T47D (cell line): ENCODE results near the gene SIRPA.
A peak's percentile ranks its signal among the peaks of the same experiment; 100 is the strongest.

Experiments used
- DNase-seq, 2 experiments: peaks; one replicate each; pipeline versions ENCODE4 v3.0.0 to v3.0.0-alpha.2; 2011 to 2012; ENCODE audit warnings: low read depth in 1 of 2, low spot score in 1 of 2
- JUND ChIP-seq: IDR thresholded peaks from 2 replicates; pipeline ENCODE4 v1.6.1; 2012; ENCODE audit warnings: low read depth
- in situ Hi-C: cut with HindIII; loops from 2 replicates; pipeline ENCODE4 v1.10.0; 2016; ENCODE audit warnings: low sequenced_read_pairs, low pct_unique_long_range_greater_than_20kb

SIRPA gene

DNA sequence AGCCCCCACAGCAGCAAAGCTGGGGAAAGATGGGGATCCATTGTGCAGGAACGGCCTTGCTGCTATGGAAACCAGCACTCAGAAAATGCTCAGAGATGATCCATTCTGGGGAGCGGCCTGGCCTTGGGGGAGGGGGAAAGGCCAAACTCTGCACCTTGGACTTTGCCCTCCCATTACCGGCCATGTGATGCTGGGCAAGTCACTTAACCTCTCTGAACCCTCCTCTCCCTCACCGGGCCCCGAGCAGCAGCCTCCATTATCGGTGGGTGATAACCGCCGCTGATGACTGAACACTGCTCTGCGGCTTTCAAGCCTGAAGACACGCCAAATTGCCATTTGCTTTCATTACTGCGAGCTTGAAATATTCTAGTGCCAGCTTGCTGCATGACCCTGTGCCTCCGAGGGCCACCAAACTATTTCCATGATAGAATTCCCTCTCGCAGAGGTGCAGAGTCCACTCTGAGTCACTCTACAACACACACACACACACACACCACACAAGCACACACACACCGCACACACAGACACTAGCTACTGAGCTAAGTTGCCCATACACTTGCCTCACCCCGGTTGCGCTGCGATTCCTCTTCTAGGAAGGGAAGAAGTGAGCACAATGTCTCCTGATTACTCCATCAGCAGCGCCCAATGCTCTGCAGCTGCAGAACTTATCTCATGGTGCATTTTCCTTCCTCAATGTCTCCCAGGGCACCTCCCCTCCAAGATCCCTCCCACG is 20.6 kb upstream of the SIRPA start:
- in situ Hi-C loops, result no loop called here
- no peak for DNase-seq
- TF ChIP-seq JUND, result no peak

DNA sequence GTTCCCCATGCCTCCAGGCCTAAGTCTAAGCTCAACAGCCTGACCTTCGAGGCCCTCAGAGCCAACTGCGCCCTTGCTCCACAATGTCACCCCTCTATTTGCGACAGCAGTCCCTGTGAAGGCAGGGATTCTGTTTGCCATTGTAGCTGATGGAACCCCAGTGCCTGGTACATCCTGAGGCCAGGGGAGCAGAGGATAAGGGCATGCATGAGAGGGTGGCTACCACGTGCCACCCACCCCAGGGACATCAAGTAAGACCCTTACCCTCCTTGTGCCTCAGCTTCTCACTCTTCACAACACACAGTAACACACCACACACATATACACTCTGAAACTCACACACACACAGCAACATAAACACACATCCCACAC is 20.0 kb upstream of the SIRPA start:
- no peak for DNase-seq
- TF ChIP-seq JUND, result no peak
- in situ Hi-C loops, result no loop called here

DNA sequence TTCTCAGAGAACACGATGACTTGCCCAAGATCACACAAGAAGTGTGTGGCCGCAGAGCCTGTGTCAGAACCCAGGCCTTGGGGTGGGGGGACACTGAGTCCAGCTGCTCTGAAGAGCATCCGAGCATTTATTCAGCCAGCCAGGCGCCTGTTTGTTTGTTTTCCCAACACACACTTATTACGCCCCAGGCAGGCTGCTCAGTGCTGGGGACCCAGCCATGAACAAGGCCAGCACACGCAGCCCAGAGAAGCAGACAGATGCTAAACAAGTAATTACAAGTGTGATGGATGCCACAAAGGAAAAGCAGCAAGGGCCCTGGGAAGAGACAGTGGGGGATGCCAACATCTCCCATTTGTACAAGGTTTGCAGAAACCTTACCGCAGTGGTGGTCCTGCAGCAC is 19.4 kb upstream of the SIRPA start:
- in situ Hi-C loops, result no loop called here
- peak in 1 of 2 experiments; percentile 25 for DNase-seq

DNA sequence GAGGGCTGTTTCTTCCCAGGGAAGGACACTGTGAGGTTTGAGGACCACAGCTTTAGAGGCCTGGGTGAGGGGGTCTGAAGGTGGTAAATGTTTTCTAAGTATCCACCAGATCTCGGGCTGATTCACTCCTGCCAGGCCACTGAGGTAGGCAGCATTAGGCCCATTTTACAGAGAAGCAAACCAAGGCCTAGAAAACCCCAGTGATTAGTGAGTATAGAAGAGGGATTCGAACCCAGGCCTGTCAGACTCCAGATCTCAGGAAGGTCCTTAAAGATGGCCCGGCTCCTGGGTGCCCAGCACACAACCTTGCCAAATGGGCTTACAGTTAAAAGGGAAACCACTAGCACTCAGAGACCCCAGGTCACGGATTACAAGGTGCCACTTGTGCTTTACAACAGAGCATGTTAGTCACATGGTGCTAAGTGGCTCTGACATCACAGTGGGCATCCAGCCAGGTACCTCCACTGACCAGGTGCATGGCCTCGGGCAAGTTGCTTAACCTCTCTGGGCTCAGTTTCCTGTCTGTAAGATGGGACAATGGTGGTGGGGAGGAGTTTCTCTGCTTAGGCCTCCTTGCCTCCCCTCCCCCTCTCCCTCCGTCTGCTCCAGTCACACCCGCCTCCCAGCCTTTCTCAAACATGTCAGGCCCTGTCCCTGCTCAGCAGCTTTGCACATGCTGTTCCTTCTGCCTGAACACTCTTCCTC is 18.8 kb upstream of the SIRPA start:
- TF ChIP-seq JUND, result no peak
- in situ Hi-C loops, result no loop called here
- peak in 1 of 2 experiments; percentile 69 for DNase-seq

More for the DNA sequence above, 19.4 kb upstream of the SIRPA start:
- no peak for TF ChIP-seq JUND

DNA sequence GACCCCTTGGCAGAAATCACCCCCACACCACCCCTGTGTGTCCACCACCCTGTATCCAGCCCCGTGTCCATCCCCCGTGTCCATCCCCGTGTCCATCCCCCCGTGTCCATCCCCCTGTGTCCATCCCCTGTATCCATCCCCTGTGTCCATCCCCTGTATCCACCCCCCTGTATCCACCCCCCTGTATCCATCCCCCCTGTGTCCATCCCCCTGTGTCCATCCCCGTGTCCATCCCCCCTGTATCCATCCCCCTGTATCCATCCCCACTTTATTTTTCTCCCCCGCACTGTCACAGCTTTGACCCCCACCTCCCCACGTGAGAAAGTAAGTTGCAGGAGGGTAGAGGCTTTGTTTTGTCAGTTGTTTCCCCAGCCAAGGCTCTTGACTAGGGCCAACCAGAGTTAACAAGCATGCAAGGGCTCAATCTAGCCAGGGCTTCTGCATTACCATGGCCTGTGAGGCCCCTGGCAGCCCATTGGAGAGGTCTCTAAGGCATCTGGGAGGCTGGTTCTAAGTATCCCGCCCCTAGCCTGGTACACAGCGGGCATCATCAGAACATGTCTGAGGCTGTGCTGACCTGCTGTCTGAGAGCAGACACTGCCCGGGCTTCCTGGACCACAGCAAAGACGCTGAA is 18.1 kb upstream of the SIRPA start:
- TF ChIP-seq JUND, result no peak
- peak; percentile 44 to 47 for DNase-seq
- in situ Hi-C loops, result no loop called here

DNA sequence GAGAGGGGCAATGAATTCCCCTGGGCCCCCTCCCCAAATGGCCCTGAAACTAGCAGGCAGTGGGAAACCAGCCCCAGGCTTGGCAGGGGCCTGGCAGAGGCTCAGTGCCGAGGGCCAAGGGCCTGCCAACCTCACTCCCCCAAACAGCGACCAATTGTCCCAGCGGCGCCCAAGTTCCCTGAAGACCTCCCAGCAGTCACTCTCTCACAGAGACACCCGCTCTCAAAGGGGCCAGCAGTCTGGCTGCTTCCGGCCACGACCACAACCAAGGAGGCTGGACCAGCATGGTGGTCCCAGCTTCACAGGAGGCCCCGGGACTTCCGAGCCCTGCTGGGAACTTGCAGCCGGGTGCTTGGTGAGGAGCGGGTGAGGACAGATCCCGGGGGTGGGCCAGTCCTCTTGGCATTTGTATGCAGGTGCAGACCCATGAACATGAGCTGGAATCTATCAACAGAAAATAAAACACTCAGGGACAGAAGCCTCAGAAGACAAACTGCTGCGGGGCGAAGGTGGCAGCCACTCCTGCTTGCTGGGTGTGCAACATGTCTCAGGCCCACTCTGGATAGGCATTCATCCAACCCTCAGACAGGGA is 17.5 kb upstream of the SIRPA start:
- in situ Hi-C loops, result no loop called here
- DNase-seq, result no peak
- TF ChIP-seq JUND, result no peak

DNA sequence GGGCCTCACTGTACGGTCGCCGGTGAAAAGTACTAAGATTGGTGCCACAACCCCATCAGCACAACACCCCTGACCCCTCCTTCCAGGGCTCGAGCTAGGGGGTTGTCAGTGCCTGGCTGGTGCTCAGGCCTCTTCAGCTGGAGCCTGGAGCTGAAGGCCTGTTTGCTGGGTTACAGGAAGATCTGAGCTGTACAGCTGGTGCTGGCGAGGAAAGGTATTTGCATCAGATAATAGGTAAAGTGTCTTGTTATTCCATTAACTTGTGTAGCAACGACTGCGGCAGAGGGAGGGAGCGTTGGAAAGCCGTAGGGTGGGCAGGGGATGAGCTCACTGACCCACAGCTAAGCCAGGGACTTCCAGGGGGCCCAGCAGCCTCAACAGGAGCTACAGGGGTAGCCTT is 15.8 kb upstream of the SIRPA start:
- in situ Hi-C loops, result no loop called here
- TF ChIP-seq JUND, result no peak
- peak in 1 of 2 experiments; percentile 44 for DNase-seq

DNA sequence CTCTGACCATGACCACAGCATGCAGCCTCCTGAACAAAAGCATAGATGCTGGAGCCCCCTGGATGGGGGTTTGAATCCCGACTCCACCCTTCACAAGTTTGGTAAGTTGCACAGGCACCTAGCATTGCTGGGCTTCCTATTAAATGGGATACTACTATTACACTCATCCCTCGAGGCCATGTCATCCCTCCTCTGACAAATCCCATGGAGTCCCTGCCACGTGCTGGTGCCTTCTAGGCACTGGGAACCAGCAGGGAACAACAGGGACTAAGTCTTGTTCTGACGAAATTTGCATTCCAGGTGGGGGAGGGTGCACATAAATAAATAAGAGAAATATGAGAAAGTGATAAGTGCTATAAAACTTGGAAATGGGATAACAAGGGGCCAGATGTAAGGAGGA is 15.3 kb upstream of the SIRPA start:
- in situ Hi-C loops, result no loop called here
- no peak for DNase-seq
- no peak for TF ChIP-seq JUND

DNA sequence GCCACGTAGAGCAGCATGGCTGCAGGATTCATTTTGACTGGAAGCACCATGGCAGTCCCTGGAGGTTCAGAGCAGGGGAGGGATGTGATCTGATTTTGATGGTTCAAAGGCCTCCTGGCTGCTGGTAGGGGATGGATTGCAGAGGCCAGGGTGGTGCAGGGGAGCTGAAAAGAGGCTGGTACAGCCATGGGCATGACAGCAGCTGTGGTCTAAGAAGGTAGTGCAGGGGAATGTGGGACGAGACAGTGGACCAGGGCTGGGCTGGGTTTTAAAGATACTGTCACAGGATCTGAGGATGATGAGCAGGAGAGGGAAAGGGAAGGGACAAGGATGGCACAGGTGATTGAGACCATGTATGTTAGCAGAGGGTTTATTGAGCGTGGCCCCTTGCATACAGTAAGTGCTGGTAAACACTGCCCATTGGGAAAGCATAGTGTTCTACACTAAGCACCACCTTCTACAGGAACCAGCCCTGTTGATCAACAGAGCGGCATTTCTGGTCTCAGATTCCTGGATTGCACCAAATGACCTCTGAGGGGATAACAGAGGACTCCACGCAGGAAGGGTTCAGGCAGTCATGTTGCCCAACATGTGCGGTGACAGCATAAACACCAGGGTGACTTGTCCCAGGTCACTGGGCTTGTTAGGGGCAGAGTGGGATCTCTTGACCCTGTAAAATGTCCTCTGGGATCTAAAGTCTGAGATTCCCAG is 14.5 kb upstream of the SIRPA start:
- no peak for TF ChIP-seq JUND
- in situ Hi-C loops, result no loop called here
- DNase-seq, result no peak

DNA sequence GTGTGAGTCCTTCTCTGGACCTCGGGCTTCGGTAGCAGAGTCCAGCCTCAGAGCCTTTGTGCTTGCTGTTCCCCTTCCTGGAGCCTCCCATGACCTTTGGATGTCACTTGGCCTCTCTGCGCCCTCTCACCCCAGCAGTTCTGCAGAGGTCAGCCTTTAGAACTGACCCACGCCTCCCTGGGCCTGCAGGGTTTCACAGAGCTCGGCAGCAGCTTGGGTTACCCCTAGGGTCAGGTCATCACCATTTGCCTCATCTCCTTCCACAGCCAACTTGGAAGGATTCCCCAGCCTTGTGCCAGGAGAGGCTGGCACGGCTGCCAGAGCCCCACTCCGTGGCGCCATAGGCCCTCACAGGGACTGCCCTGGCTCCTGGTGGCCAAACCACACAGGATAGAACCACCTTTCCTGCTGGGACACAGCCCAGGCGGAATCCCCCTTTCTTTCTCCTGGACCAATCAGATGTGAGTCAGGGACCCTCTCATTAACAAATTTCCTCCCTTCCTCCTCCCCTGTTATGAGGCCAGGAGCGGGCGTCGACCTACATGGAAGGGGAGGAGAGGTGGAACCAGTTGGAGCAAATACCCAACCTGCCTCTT is 13.9 kb upstream of the SIRPA start:
- DNase-seq, result no peak
- in situ Hi-C loops, result no loop called here
- no peak for TF ChIP-seq JUND

DNA sequence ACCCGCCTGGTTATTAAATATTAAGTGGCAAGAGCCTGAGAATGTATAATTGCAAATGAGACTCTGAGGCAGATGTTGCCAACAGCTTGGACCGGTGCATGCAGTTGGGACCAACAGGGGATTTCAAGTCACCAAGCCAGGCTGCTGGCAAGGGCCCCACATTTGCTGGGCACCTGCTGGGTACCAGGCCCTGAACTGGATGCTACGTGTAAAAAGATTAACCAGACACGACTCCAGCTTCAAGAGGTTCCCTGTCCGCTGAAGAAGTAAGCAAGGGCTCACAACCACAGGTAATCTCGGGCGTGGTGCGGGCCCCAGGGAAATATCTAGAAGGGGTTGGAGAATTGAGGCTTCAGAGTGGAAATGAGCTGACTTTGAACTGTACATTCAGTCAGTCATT is 13.2 kb upstream of the SIRPA start:
- TF ChIP-seq JUND, result no peak
- no peak for DNase-seq
- in situ Hi-C loops, result no loop called here

DNA sequence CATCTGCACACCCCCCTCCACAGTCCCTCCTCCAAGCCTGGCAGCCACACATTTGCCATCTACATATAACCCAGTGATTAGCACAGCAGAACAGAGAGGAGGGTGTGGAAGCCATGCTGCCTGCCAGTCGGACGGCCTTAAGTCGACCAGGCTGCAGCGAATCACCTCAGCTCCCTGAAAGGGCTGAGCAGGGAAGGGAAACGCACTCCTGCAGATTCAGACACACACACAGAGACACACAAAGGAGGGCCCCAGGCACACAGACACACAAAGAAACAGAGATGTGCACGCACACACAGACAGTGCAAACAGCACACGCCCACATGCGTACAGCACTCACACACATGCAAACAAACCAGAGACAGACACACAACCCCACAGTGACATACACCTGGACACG is 11.2 kb upstream of the SIRPA start:
- no peak for TF ChIP-seq JUND
- DNase-seq, result no peak
- in situ Hi-C loops, result no loop called here
